HL-60 (cell line): ENCODE results near the gene IL25.

Experiments
- CTCF ChIP-seq: IDR thresholded peaks from one replicate; pipeline ENCODE4 v1.5.1; 2011; ENCODE audit warnings: low read length, control low read depth, inconsistent platforms; ENCODE audit not compliant: insufficient read depth
- POLR2AphosphoS5 ChIP-seq: IDR thresholded peaks from 2 replicates; pipeline ENCODE4 v1.6.1; 2012; ENCODE audit warnings: low read depth

DNA sequence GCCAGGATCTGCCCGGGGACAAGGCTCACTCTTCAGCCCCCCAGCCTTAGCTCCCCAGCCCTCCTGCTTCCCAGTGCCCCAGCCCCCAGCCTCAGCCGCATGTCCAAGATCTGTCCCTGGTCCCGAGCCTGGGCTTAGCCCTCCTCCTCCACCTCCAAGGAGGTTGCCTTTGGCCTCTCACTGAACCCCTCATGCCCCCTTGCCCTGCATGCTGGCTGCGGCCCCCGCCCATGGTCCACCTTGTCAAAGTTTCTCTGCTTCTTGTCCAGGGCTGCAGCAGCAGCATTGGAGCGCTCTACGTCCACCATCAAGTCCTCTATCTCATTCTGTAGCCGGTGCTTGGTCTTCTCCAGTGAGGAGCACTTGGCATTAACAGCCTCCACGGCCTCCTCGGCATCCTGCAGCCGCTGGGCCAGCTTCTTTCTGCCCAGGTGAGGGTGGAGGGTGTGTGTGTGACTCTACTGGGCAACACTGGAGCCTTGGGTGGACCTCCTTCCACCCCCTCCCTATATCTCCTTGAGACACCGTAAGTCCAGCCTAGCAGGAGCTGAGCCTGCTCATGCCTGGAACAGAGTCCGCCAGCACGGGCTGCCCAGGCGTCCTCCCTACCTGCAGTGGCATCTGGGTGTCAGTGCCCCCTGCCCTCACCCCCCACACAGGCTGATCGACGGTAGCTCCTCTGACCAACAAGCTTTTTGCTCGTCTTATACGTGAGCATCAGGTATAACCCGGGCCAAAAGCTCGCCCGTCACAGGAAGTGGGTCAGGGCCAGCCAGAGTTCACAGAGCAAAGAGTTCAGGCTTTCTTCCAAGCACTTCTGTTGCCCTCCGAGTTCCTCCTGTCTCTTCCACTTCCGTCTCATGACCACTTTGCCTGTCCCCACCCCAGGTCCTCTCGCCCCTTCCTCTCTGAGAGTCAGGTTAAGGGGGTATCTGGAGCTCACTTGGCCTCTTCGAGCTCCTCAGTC, 15.6 kb downstream of the IL25 start:
- TF ChIP-seq CTCF = no peak
- TF ChIP-seq POLR2AphosphoS5 = no peak
